Thymus (tissue), 11 donors: ENCODE measurements around the gene SAYSD1. TPM values are rescaled to one million over a fixed set of nuclear protein-coding genes. Genes with fewer than 3 reads are reported as not detected.

Experiments
- DNase-seq, 9 donors: peaks; one replicate each; pipeline ENCODE4 v3.0.0-alpha.2; 2013; ENCODE audit warnings: low spot score in 9 of 9, low read depth in 6 of 9, missing footprints in 1 of 9
- H3K27ac ChIP-seq, 2 donors: one replicate each; pipeline ENCODE4 v1.5.1; 2013; ENCODE audit warnings: control low read depth in 1 of 2, low read depth in 1 of 2, low read length in 1 of 2, mild to moderate bottlenecking in 1 of 2, moderate library complexity in 1 of 2
- H3K27me3 ChIP-seq, 2 donors: one replicate each; pipeline ENCODE4 v1.5.1; 2013; ENCODE audit warnings: low read length in 1 of 2; ENCODE audit not compliant: control insufficient read depth in 2 of 2, insufficient read depth in 1 of 2
- H3K36me3 ChIP-seq, 2 donors: one replicate each; pipeline ENCODE4 v1.5.1; 2013; ENCODE audit warnings: low read length in 1 of 2, mild to moderate bottlenecking in 1 of 2, moderate library complexity in 1 of 2; ENCODE audit not compliant: control insufficient read depth in 2 of 2, insufficient read depth in 2 of 2
- H3K4me1 ChIP-seq, 2 donors: one replicate each; pipeline ENCODE4 v1.5.1; 2013; ENCODE audit warnings: low read length in 2 of 2; ENCODE audit not compliant: control insufficient read depth in 2 of 2, insufficient read depth in 2 of 2
- H3K4me3 ChIP-seq, 2 donors: one replicate each; pipeline ENCODE4 v1.5.1; 2013; ENCODE audit warnings: low read length in 2 of 2, control low read depth in 1 of 2, mild to moderate bottlenecking in 1 of 2
- H3K9me3 ChIP-seq, 2 donors: one replicate each; pipeline ENCODE4 v1.5.1; 2013; ENCODE audit warnings: low read length in 1 of 2, mild to moderate bottlenecking in 1 of 2; ENCODE audit not compliant: control insufficient read depth in 2 of 2, insufficient read depth in 1 of 2
- WGBS: extraction: QIAGEN DNeasy Blood & Tissue Kit; methylation state at CpG from one replicate; pipeline ENCODE4 v1.1.7; 2013; 5-methylcytosine and 5-hydroxymethylcytosine counted together
- polyA plus RNA-seq: library from polyadenylated mRNA; stranded (reverse); fragments of 200-250 nt; gene quantifications from one replicate; pipeline ENCODE4 v1.2.3, GENCODE V29; 2013
- total RNA-seq: library from RNA; stranded (reverse); fragments of 120-200 nt; gene quantifications from one replicate; pipeline ENCODE4 v1.2.4, GENCODE V29; 2013
- donor health status: healthy.

The SAYSD1 gene
- total and polyA plus RNA-seq, 2 donors, result 18.8 to 51.7 TPM

DNA sequence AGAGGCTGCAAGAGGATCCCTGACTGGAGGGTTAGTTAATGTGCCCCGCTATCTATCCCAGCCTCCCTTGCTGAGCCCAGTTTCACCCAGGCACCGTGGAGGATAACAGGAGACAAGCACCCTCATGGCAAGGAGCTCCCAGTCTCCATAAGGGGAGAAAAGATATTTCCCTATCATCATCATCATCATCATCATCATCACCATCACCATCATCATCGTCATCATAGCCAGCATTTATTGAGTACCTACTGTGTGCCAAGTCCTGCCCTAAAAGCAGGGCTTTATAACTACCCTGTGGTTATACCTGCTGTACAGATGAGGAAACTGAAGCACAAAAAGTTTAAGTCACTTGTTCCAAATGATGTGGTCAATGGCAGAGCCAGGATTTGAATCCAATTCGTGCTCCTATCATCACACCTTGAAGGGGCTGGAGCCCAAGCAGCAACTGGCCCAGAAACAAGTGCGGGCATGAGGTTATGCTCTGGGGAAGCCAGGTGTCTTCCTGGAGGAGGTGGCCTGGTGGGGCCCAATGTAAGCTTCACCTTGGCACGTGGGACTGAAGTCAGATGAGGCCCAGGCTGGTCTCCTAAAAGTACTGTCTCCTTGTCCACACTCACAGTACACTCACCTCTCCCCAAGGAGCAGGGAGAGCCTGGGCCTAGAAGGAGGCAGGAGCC, 56.4 kb downstream of the SAYSD1 start:
- no peak overlapping the region for H3K4me3 ChIP-seq
- no peaks in the 10 kb centered on the region for H3K9me3 ChIP-seq
- no peak for DNase-seq
- no peaks in the 10 kb centered on the region for H3K36me3 ChIP-seq
- H3K4me1 ChIP-seq, result no peaks in the 10 kb centered on the region
- H3K27ac ChIP-seq, result no peak overlapping the region
- WGBS, result 85% methylated on average over 6 of the region's 6 CpGs
- peaks cover 0 to 24% of the 10 kb centered on the region in 2 donors for H3K27me3 ChIP-seq

- Histone ChIP-seq H3K27ac (no peak overlapping the region), H3K9me3 (no peaks in the 10 kb centered on the region), H3K4me3 (no peak overlapping the region), H3K4me1 (no peaks in the 10 kb centered on the region), H3K27me3 (peaks cover 0 to 28% of the 10 kb centered on the region in 2 donors), H3K36me3 (no peaks in the 10 kb centered on the region)
- DNase-seq, result no peak
- WGBS, result 85% methylated on average over 17 of the region's 17 CpGs
Observed at GRCh38 chr6:39057251-39058155, 57.5 kb downstream of the SAYSD1 start.

- no peak for DNase-seq
- WGBS, result 97% methylated on average over 9 of the region's 9 CpGs
Observed at GRCh38 chr6:39056681-39057080, 58.3 kb downstream of the SAYSD1 start.

GRCh38 chr6:39056191-39056590, 58.8 kb downstream of the SAYSD1 start:
- Histone ChIP-seq H3K27ac (no peak overlapping the region), H3K27me3 (peaks cover 0 to 28% of the 10 kb centered on the region in 2 donors), H3K4me1 (no peaks in the 10 kb centered on the region), H3K9me3 (no peaks in the 10 kb centered on the region), H3K36me3 (no peaks in the 10 kb centered on the region), H3K4me3 (no peak overlapping the region)
- no peak for DNase-seq
- WGBS, result 96% methylated on average over 5 of the region's 5 CpGs

More at GRCh38 chr6:39056681-39057080, 58.3 kb downstream of the SAYSD1 start:
- Histone ChIP-seq H3K4me1 (no peaks in the 10 kb centered on the region), H3K27me3 (peaks cover 0 to 25% of the 10 kb centered on the region in 2 donors), H3K4me3 (no peak overlapping the region), H3K9me3 (no peaks in the 10 kb centered on the region), H3K27ac (no peak overlapping the region), H3K36me3 (no peaks in the 10 kb centered on the region)

- H3K4me3 ChIP-seq, result no peak overlapping the region
- peaks cover 0 to 27% of the 10 kb centered on the region in 2 donors for H3K27me3 ChIP-seq
- H3K9me3 ChIP-seq, result no peaks in the 10 kb centered on the region
- no peaks in the 10 kb centered on the region for H3K4me1 ChIP-seq
- no peaks in the 10 kb centered on the region for H3K36me3 ChIP-seq
- no peak overlapping the region for H3K27ac ChIP-seq
- DNase-seq, result no peak
- 94% methylated on average over 7 of the region's 7 CpGs for WGBS
Observed at GRCh38 chr6:39055661-39056060, 59.3 kb downstream of the SAYSD1 start.

- peaks cover 0 to 33% of the 10 kb centered on the region in 2 donors for H3K27me3 ChIP-seq
- H3K27ac ChIP-seq, result no peak overlapping the region
- no peaks in the 10 kb centered on the region for H3K9me3 ChIP-seq
- no peak overlapping the region for H3K4me3 ChIP-seq
- WGBS, result 95% methylated on average over 9 of the region's 9 CpGs
- H3K4me1 ChIP-seq, result no peaks in the 10 kb centered on the region
- H3K36me3 ChIP-seq, result no peaks in the 10 kb centered on the region
- DNase-seq, result no peak
Observed at GRCh38 chr6:39054577-39055142, 60.3 kb downstream of the SAYSD1 start.

Other genes starting within 250 kb of the SAYSD1 start
- under 0.01 TPM for gene GLP1R, start 66.4 kb downstream of the SAYSD1 start, total RNA-seq
- 0.07 TPM for gene GLP1R, start 66.4 kb downstream of the SAYSD1 start, polyA plus RNA-seq
- gene KCNK5, start 114.3 kb upstream of the SAYSD1 start, total RNA-seq, result 3.9 TPM
- gene KCNK5, start 114.3 kb upstream of the SAYSD1 start, polyA plus RNA-seq, result 2.6 TPM
- 1.0 TPM for gene KCNK17, start 199.2 kb upstream of the SAYSD1 start, total RNA-seq
- 0.80 TPM for gene KCNK17, start 199.2 kb upstream of the SAYSD1 start, polyA plus RNA-seq
- gene KCNK16, start 207.5 kb upstream of the SAYSD1 start, total RNA-seq, result not detected
- 0.07 TPM for gene KCNK16, start 207.5 kb upstream of the SAYSD1 start, polyA plus RNA-seq